Measurements from ENCODE around the gene CLDND2.

- TF ChIP-seq CTCF (IDR thresholded peaks at IDR 0.05) (no peak), POLR2A (IDR thresholded peaks at IDR 0.05) (no peak)
These were observed 8.6 kb upstream of the CLDND2 start for GRCh38 chr19:51377422-51377821.

Measured in esophagus squamous epithelium (tissue), 4 donors.